ENCODE data around the gene CAMKK1. TPM values are rescaled to one million over a fixed set of nuclear protein-coding genes. Genes with fewer than 3 reads are reported as not detected.

The CAMKK1 gene
- total RNA-seq (2014; rRNA removed; shearing (Covaris generic)): 1.7 and 1.8 TPM in 2 replicates

GRCh38 chr17:3893003-3893719 is at the start of gene CAMKK1:
Gene CAMKK1 (minus strand): TSS chr17:3893053. CDS start chr17:3885687, 7,366 bp downstream.
- peak; percentile 74 for DNase-seq (ENCODE audit: low read depth)

- DNase-seq (ENCODE audit: low read depth): no peak
Observed at GRCh38 chr17:3940965-3941698, 48.3 kb upstream of the CAMKK1 start.

GRCh38 chr17:3937359-3937758 is 44.5 kb upstream of the CAMKK1 start:
- DNase-seq (ENCODE audit: low read depth): no peak

- DNase-seq (ENCODE audit: low read depth): peak; percentile 65
Observed at GRCh38 chr17:3935825-3936355, 43.0 kb upstream of the CAMKK1 start.

GRCh38 chr17:3935140-3935542 is 42.3 kb upstream of the CAMKK1 start:
- DNase-seq (ENCODE audit: low read depth): peak; percentile 69

- no peak for DNase-seq (ENCODE audit: low read depth)
Observed at GRCh38 chr17:3929764-3930163, 36.9 kb upstream of the CAMKK1 start.

- DNase-seq (ENCODE audit: low read depth): peak; percentile 12
Observed at GRCh38 chr17:3929181-3929580, 36.3 kb upstream of the CAMKK1 start.

- DNase-seq (ENCODE audit: low read depth): no peak
Observed at GRCh38 chr17:3928406-3928805, 35.6 kb upstream of the CAMKK1 start.

- DNase-seq (ENCODE audit: low read depth): no peak
Observed at GRCh38 chr17:3927628-3928340, 34.9 kb upstream of the CAMKK1 start.

GRCh38 chr17:3926860-3927627 is 34.2 kb upstream of the CAMKK1 start:
- DNase-seq (ENCODE audit: low read depth): no peak

GRCh38 chr17:3925684-3926485 is 33.0 kb upstream of the CAMKK1 start:
- no peak for DNase-seq (ENCODE audit: low read depth)

GRCh38 chr17:3924512-3925350 is 31.9 kb upstream of the CAMKK1 start:
- no peak for DNase-seq (ENCODE audit: low read depth)

- DNase-seq (ENCODE audit: low read depth): no peak
Observed at GRCh38 chr17:3923466-3924190, 30.8 kb upstream of the CAMKK1 start.

GRCh38 chr17:3922765-3923164 is 29.9 kb upstream of the CAMKK1 start:
- no peak for DNase-seq (ENCODE audit: low read depth)

- no peak for DNase-seq (ENCODE audit: low read depth)
Observed at GRCh38 chr17:3921502-3922319, 28.9 kb upstream of the CAMKK1 start.

GRCh38 chr17:3921006-3921405 is 28.2 kb upstream of the CAMKK1 start:
- DNase-seq (ENCODE audit: low read depth): no peak

GRCh38 chr17:3919123-3919624 is 26.3 kb upstream of the CAMKK1 start:
- no peak for DNase-seq (ENCODE audit: low read depth)
